ENCODE results near the gene EFHD2.

The EFHD2 gene

GRCh38 chr1:15380601-15381508 is 28.8 kb upstream of the EFHD2 start:
- Histone ChIP-seq H3K27ac (replicated peaks) (no peak overlapping the region), H3K4me3 (replicated peaks; ENCODE audit: insufficient read depth, low read length) (no peak overlapping the region), H3K27me3 (ENCODE audit: insufficient read depth, poor library complexity, severe bottlenecking) (peaks cover 4% of the 10 kb centered on the region)
- DNase-seq (ENCODE audit: low read depth in 1 of 2, low spot score in 1 of 2), result no peak
- TF ChIP-seq POLR2AphosphoS5 (IDR thresholded peaks at IDR 0.05; ENCODE audit: low read depth), result no peak
- TF ChIP-seq, protein P1, sequence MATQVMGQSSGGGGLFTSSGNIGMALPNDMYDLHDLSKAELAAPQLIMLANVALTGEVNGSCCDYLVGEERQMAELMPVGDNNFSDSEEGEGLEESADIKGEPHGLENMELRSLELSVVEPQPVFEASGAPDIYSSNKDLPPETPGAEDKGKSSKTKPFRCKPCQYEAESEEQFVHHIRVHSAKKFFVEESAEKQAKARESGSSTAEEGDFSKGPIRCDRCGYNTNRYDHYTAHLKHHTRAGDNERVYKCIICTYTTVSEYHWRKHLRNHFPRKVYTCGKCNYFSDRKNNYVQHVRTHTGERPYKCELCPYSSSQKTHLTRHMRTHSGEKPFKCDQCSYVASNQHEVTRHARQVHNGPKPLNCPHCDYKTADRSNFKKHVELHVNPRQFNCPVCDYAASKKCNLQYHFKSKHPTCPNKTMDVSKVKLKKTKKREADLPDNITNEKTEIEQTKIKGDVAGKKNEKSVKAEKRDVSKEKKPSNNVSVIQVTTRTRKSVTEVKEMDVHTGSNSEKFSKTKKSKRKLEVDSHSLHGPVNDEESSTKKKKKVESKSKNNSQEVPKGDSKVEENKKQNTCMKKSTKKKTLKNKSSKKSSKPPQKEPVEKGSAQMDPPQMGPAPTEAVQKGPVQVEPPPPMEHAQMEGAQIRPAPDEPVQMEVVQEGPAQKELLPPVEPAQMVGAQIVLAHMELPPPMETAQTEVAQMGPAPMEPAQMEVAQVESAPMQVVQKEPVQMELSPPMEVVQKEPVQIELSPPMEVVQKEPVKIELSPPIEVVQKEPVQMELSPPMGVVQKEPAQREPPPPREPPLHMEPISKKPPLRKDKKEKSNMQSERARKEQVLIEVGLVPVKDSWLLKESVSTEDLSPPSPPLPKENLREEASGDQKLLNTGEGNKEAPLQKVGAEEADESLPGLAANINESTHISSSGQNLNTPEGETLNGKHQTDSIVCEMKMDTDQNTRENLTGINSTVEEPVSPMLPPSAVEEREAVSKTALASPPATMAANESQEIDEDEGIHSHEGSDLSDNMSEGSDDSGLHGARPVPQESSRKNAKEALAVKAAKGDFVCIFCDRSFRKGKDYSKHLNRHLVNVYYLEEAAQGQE (IDR thresholded peaks at IDR 0.05; ENCODE audit: insufficient replicate concordance, low read depth), result no peak
- no peak for TF ChIP-seq SPI1 (IDR thresholded peaks at IDR 0.05; ENCODE audit: borderline replicate concordance, low read depth)
- no peak for TF ChIP-seq GABPA (IDR thresholded peaks at IDR 0.05; ENCODE audit: low read depth)
- no peak for TF ChIP-seq CTCF (IDR thresholded peaks at IDR 0.05; ENCODE audit: insufficient read depth, low read length)

- Histone ChIP-seq H3K27me3 (ENCODE audit: insufficient read depth, poor library complexity, severe bottlenecking) (peaks cover 10% of the 10 kb centered on the region), H3K27ac (replicated peaks) (no peak overlapping the region), H3K4me3 (replicated peaks; ENCODE audit: insufficient read depth, low read length) (no peak overlapping the region)
- TF ChIP-seq GABPA (IDR thresholded peaks at IDR 0.05; ENCODE audit: low read depth), result no peak
- TF ChIP-seq SPI1 (IDR thresholded peaks at IDR 0.05; ENCODE audit: borderline replicate concordance, low read depth), result no peak
- TF ChIP-seq, protein P1 (IDR thresholded peaks at IDR 0.05; ENCODE audit: insufficient replicate concordance, low read depth), result no peak
- TF ChIP-seq POLR2AphosphoS5 (IDR thresholded peaks at IDR 0.05; ENCODE audit: low read depth), result no peak
- TF ChIP-seq CTCF (IDR thresholded peaks at IDR 0.05; ENCODE audit: insufficient read depth, low read length), result no peak
- DNase-seq (ENCODE audit: low read depth in 1 of 2, low spot score in 1 of 2), result no peak
Observed at GRCh38 chr1:15381805-15382204, 27.9 kb upstream of the EFHD2 start.

DNA sequence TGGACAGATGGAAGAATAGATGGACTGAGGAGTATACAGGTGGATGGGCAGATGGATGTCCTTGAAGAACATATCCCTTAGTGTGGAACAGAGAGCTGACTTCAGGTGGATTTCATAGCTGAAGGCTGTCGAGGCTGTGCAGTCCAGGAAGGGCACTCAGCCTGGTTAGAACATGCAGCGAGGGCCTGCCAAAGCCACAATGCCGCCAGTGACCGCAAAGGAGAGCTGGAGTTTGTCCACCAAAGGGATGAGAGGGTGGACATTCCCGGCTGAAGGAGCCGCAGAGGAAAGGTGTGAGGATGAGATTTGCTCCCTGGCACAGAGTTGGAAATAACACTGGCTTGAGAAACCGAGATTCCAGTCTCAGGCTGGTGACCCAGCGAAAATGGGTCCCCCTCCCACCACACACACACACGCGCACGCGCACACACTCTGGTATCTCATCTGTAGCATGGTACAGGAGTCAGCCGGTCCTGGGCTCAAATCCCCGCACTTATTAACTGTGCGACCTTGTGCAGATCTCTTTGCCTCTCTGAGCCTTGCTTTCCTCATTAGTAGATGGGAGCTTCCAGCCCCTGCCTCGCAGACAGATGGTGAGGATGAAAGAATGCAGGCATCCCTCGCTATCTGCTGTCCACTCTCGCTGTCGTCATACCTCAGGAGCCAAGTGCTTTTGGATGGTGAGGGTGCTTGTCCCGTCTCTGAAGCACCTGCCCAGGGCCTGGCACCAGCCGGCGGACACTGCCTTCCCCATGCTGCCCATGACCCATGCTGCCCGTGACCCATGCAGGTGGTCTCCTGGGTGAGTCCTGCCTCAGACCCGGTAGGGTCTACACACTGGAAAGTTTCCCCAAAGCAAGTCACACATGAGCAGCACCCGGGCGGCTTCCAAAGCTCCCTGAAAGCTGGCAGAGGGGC is 26.8 kb upstream of the EFHD2 start:
- DNase-seq (ENCODE audit: low read depth in 1 of 2, low spot score in 1 of 2), result no peak
- no peak overlapping the region for H3K27ac ChIP-seq (replicated peaks)
- H3K27me3 ChIP-seq (ENCODE audit: insufficient read depth, poor library complexity, severe bottlenecking), result peaks cover 18% of the 10 kb centered on the region
- no peak overlapping the region for H3K4me3 ChIP-seq (replicated peaks; ENCODE audit: insufficient read depth, low read length)
- TF ChIP-seq SPI1 (IDR thresholded peaks at IDR 0.05; ENCODE audit: borderline replicate concordance, low read depth), result no peak

DNA sequence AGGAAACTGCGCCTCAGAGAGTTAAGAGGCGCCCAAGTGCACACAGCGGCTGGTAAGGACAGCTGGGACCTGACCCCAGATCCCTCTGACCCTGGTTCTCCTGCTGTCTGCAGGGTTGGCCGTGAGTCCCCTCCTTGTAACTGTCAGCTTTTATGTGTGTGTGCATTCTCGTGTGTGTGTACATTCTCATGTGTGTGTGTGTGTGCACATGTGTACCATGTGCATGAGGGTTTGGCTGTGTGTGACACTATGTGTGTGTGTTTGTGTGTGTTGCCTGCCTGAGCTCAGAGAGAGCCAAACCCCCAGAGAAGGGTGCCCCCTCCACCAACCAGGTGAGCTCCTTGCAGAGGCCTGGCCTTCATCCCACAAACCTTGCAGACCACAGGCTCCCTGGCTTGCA is 25.9 kb upstream of the EFHD2 start:
- peaks cover 18% of the 10 kb centered on the region for H3K27me3 ChIP-seq (ENCODE audit: insufficient read depth, poor library complexity, severe bottlenecking)
- no peak overlapping the region for H3K4me3 ChIP-seq (replicated peaks; ENCODE audit: insufficient read depth, low read length)
- no peak for DNase-seq (ENCODE audit: low read depth in 1 of 2, low spot score in 1 of 2)
- TF ChIP-seq CTCF (IDR thresholded peaks at IDR 0.05; ENCODE audit: insufficient read depth, low read length) (no peak), POLR2AphosphoS5 (IDR thresholded peaks at IDR 0.05; ENCODE audit: low read depth) (no peak), GABPA (IDR thresholded peaks at IDR 0.05; ENCODE audit: low read depth) (no peak), SPI1 (IDR thresholded peaks at IDR 0.05; ENCODE audit: borderline replicate concordance, low read depth) (no peak)
- TF ChIP-seq, protein P1 (IDR thresholded peaks at IDR 0.05; ENCODE audit: insufficient replicate concordance, low read depth), result no peak
- no peak overlapping the region for H3K27ac ChIP-seq (replicated peaks)

All from HL-60 (cell line).